NCI-H526 (cell line): ENCODE data around the gene DPP6.

Source experiments
- DNase-seq, 2 experiments: peaks; one replicate each; lab custom pipeline; 2025; lab: John Stamatoyannopoulos, UW

The DPP6 gene

GRCh38 chr7:154232700-154233099, 180.5 kb downstream of the DPP6 start:
- DNase-seq, result no peak

GRCh38 chr7:154241988-154242387, 189.8 kb downstream of the DPP6 start:
- DNase-seq, result no peak

GRCh38 chr7:154242709-154243108, 190.5 kb downstream of the DPP6 start:
- no peak for DNase-seq

GRCh38 chr7:154252046-154252445, 199.8 kb downstream of the DPP6 start:
- DNase-seq, result no peak

- DNase-seq, result no peak
Observed at GRCh38 chr7:154253810-154254209, 201.6 kb downstream of the DPP6 start.

DNA sequence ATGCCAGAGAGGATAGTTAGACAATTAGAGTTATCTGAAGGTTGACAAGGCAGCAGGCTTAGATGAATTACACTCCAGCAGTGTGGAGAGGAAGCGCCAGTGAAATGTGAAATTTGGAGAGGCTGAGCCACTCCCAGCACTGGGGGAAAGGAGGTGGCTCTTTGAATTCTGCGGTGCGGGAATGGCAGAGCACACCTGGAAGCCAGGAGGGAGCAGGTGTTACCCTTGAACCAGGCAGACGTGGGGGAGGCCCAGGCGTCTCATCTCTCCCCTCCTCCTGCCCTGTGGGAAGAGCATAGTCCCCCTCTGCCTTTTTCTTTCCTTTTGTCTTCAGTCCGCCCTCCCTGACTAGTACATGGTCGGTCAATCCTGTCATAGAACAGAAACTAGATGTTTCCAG, 203.1 kb downstream of the DPP6 start:
- no peak for DNase-seq

DNA sequence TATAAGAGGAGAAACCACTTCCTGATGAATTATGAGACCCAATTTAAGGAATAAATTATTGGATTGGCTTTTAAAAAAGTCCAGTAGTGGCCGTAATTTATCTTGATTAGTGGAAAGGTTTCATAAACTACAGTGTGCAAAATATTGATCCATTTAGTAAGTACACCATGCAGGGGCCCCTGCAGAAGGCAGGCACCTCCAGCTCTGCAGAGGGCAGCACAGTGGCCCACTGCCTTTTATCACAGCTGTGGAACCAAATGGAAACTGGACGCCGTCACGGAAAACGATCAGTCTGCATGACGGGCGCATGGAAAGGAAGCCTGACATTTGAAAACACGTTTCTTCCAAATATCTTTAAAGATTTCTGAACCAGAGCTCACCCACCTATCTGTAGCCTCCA, 204.0 kb downstream of the DPP6 start:
- DNase-seq, result no peak

DNA sequence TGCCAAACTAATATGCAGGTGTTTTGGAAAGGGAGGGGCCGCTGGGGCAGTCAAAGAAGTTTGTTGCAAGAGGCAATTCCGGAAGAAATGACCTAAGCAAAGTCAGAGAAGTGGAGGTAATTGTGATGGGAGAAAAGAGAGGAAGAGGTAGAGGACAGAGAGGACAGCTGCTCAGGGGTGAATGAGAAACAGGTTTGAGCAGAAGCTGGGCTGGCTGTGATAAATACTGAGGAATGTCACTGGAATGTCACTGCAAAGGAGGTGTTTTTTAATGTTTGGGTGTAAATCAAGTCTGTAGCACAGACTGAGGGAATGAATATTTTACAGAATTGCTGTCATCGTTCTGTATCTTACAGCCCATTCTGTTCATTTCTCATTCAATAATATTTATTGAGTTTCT, 207.2 kb downstream of the DPP6 start:
- DNase-seq, result no peak

DNA sequence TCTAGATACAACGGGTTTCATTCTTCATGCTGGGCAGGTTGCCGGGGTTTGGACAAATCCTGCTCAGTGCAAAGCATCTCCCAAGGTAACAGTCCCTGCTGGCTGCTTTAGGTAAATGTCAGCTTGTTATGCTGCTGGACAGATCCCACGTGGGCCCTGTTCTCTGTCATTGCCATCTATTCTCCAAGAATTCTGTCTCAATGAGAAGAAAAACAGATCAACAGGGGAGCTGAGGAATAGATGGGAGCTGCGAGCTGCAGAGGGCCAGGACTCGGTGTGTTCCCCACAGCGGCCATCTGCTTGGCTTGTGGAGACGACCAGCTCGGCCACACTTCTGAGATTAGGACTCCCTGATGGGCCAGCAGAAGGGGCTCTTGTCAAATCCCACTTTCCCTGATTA, 235.2 kb downstream of the DPP6 start:
- no peak for DNase-seq

DNA sequence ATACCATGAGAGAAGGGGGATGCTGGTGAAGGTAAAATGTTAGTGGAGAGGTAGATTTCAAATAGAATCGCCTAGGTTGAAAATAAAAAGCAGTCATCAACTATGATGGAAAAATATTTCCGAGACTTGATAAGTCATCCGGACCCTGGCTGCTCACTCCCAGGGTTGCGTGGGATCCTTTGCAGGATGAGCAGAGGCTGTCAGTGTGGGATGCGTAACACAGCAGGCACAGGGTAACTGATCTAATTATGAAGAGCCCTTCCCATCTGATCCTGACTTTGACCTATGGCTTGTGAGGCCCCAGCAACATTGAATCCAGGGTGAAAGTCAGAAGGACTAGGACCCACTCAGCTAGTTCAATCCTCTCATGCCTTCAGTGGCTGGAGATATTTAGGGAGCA, 236.9 kb downstream of the DPP6 start:
- no peak for DNase-seq

- DNase-seq, result no peak
Observed at GRCh38 chr7:154296443-154296842, 244.2 kb downstream of the DPP6 start.

DNA sequence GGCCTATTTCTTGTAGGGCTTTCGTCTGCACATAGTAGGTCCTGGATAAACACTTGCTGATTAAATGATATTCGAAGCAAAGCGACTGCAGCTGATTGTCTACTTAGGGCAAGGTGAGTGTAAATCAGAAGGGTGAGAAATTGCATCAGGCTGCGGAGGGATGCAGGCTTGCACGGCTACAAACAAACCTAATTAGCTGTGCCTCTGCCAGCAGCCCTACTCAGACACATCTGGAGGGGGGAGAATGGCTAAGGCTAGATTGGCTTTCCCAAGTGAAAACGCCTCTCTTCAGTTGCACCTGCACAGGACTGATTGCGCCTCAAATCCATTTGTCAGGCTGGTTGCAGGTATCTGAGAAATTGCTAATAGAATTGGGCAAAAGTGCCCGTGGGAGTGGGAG, 247.5 kb downstream of the DPP6 start:
- no peak for DNase-seq

- DNase-seq, result no peak
Observed at GRCh38 chr7:154302380-154302779, 250.2 kb downstream of the DPP6 start.

DNA sequence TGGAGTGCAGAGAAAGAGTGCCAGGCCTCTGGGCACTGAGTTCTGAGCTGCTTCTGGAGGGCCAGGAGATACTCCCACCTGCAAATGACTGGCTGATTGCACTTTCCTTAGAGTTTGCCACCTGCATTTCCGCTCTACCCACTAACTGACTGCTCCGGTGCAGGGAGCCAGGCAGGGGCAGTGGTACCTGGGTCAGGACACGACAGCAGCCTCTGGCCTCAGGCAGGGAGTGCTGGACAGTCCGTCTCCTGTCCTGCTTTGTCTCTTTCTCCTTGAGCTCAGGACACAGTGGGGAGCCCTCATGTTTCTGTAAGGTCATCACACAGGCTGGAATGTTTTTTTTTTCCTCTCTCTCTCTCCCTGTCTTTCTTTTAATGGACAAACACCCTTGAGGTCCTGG, 252.0 kb downstream of the DPP6 start:
- no peak for DNase-seq

DNA sequence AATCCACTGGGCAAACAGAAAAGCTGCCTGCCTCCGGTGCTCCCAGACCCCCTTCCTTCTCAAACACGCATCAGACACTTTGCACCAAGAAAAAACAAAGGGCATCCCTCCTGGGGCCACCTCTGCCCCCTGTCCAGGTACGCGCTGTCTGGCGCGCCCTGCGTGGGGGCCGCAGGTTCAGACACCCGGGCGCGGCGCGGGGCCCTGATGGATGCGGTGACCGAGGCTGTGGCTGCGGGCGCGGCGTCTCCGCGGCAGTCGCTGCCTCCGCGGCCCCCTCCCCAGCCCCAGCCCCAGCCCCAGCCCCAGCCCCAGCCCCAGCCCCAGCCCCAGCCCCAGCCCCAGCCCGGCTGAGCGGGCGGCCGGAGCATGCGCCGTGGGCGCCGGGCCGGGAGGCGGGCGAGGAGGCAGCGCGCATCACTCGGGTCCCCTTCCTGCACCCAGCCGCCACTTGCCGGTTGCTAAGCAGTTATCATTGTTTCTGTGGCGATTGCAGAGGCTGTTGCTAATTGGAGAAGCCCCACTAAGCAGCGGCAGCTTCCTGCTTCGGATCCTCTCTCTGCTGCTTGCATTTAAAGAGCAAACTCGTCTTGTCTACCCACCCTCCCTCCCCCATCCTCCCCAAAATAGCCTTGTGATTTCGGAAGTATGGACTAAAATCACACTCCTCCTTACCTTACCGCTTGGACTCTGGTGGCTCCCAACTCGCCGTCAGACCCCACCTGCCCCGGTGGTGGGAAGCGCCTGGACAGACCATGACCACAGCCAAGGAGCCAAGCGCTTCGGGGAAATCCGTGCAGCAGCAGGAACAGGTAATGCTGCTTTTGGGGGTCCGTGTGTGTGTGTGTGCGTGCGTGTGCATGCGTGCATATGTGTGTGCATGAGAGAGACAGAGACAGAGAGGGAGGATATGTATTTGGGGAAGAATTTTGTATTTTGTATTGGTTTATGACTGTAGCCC, 252.8 kb downstream of the DPP6 start:
- DNase-seq, result no peak

DNA sequence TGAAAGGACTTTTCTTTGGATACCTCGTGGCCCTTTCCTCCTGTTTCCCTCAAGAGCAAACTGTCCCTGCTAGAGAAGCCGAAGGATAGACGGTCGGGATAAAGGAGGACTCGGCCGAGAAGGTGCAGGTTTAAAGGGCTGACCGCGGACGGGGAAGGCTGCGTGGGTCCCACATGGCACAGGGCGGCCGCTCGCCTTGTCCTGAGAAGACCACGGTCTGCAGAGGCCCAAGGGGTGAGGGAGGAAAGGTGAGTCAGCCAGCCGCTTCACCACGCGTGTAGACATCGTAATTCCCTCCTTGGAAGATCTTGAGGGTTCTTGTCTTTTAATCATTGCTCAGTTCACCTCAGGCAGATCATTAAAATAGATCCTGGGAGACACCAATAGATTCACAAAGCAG, 253.8 kb downstream of the DPP6 start:
- no peak for DNase-seq

DNA sequence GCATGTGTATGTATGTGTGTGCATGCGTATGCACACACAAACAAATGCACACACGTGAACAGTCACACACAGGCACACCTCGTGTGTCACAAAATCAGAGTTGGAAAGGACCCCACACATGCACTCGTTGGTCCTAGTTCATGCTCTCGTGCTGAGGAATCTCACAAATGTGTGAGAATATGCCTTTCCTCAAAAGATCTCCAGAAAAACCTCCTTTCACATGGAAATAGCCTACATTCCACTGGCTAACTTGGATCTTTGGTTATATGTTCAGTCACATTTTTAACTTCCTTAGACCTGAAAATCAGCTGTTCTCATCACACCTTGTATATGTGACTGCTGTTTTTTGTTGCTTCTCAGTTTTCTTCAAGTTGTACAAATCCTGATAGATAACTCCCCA, 256.7 kb downstream of the DPP6 start:
- no peak for DNase-seq

- no peak for DNase-seq
Observed at GRCh38 chr7:154310114-154310513, 257.9 kb downstream of the DPP6 start.

DNA sequence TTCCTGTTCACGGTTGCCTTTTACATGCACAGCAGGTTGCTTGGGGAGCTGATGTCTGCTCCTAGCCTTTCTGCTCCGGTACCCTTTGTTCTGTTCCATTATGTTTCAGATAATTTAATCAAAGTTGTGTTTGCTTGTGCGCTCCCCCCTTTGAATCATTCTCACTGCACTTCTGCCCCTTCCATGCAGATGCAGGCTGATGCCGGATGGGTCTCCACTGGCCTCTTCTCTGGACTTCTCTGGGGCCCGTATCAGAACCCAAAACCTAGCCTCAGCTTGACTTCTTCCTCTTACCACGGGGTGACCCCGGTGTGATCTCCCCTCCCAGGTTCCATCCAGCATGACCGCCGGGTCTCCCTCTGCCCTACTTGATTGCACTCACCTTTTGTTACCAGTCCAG, 272.0 kb downstream of the DPP6 start:
- no peak for DNase-seq

- DNase-seq, result no peak
Observed at GRCh38 chr7:154326421-154326820, 274.2 kb downstream of the DPP6 start.

GRCh38 chr7:154330318-154330717, 278.1 kb downstream of the DPP6 start:
- no peak for DNase-seq

DNA sequence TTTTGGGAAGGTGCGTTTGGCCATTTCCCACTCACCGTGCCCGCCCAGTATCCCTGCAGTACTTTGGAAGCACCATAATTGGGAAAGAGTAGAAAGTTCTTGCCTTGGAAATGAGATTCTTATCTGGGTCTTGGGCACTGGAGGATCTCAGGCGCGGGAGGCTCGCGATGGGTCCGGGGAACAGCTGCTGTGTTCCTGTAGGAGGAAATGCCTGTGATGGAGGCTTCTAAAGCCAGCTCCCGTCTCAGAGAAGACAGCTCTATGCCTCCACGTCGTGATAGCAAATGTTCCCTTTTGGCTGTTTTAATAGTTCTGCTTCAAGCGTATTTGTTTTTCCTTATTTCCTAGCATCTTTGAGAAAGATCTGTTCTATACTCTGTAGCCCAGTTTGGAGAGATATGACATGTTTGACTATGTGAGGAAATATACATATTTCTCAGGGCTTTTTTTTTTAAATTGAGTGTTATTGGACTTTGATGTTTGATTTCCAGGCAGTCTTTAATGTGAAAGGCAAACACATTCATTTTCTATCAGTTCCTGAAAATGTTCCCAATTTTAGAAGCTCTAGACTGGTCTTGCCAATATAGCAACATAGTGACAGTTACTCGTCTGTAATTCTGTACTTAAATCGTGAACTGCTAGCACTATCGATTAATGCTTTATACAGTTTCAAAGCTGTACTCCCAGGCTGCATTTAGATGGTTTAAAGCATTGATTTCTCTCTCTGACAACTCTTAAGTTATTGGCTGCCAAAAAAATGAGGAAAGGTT, 280.8 kb downstream of the DPP6 start:
- no peak for DNase-seq

GRCh38 chr7:154336295-154336694, 284.1 kb downstream of the DPP6 start:
- no peak for DNase-seq
